A673 (cell line): ENCODE results near the gene PES1.
"Not testable (repeated sequence)": the region's sequence is repeated elsewhere in the genome, so short reads cannot be mapped to it uniquely, and the experiment has no call there.

Experiments
- EZH2 ChIP-seq: fragments of 200-600 bp; sonication (generic); IDR thresholded peaks from 2 replicates; pipeline ENCODE4 v1.6.1; 2017; ENCODE audit warnings: borderline replicate concordance, low read depth, mild to moderate bottlenecking, mixed read lengths, antibody characterized with exemption, low read length; ENCODE audit not compliant: poor library complexity, severe bottlenecking
- TF ChIP-seq, protein P1 (sequence below): fragments of 300-800, 200-600 bp; sonication (generic); conservative IDR thresholded peaks from 2 replicates; pipeline ENCODE4 v1.5.1; 2017; ENCODE audit warnings: low read depth, mild to moderate bottlenecking, antibody characterized with exemption, low read length, moderate library complexity, mixed read lengths

DNA sequence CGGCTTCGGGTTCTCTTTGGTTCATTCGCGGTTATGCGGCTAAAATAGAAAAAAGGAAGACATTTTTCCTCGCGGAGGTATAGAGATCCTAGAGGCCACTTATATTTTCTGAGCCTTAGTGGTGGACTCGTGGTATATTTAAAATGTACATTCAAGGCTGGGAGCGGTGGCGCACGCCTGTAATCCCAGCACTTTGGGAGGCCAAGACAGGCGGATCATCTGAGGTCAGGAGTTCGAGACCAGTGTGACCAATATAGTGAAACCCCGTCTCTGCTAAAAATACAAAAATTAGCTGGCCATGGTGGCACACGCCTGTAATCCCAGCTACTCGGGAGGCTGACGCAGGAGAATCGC lies 627 bp upstream of the PES1 start:
- TF ChIP-seq, protein P1, sequence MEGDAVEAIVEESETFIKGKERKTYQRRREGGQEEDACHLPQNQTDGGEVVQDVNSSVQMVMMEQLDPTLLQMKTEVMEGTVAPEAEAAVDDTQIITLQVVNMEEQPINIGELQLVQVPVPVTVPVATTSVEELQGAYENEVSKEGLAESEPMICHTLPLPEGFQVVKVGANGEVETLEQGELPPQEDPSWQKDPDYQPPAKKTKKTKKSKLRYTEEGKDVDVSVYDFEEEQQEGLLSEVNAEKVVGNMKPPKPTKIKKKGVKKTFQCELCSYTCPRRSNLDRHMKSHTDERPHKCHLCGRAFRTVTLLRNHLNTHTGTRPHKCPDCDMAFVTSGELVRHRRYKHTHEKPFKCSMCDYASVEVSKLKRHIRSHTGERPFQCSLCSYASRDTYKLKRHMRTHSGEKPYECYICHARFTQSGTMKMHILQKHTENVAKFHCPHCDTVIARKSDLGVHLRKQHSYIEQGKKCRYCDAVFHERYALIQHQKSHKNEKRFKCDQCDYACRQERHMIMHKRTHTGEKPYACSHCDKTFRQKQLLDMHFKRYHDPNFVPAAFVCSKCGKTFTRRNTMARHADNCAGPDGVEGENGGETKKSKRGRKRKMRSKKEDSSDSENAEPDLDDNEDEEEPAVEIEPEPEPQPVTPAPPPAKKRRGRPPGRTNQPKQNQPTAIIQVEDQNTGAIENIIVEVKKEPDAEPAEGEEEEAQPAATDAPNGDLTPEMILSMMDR, result not testable (repeated sequence)
- TF ChIP-seq EZH2, result not testable (repeated sequence)
